SK-N-SH treated with all-trans-retinoic acid at 6 μM for 48 hours (cell line): ENCODE data around the gene HOXB13.
A peak's percentile ranks its signal among the peaks of the same experiment; 100 is the strongest.

Source experiments
- ATAC-seq: fragments of 200-7000 bp; cut with Tn5 transposase; 3 replicates; pipeline ENCODE4 v1.9.1; 2020; ENCODE audit warnings: mild to moderate bottlenecking, moderate library complexity
- ARNTL ChIP-seq: fragments of 450-650 bp; formaldehyde crosslinking; IDR thresholded peaks from 2 replicates; pipeline ENCODE4 v1.5.0; 2020; ENCODE audit warnings: low read depth, mild to moderate bottlenecking, moderate library complexity, borderline replicate concordance
- BACH2 ChIP-seq: fragments of 250-450 bp; sonication (Bioruptor Pico); IDR thresholded peaks from 2 replicates; pipeline ENCODE4 v1.9.0; 2021; ENCODE audit warnings: mild to moderate bottlenecking, borderline replicate concordance
- CREB5 ChIP-seq: fragments of 250-450 bp; sonication (Bioruptor Pico); IDR thresholded peaks from 2 replicates; pipeline ENCODE4 v1.5.1; 2020; ENCODE audit warnings: low read depth, mild to moderate bottlenecking, moderate library complexity
- CSDC2 ChIP-seq: fragments of 250-450 bp; sonication (Bioruptor Pico); IDR thresholded peaks from 2 replicates; pipeline ENCODE4 v1.5.0; 2020; ENCODE audit warnings: mild to moderate bottlenecking, moderate library complexity
- CSRNP3 ChIP-seq: fragments of 250-450 bp; sonication (Bioruptor Pico); IDR thresholded peaks from 2 replicates; pipeline ENCODE4 v1.5.1; 2021; ENCODE audit warnings: mild to moderate bottlenecking, moderate library complexity
- ESRRG ChIP-seq: fragments of 250-450 bp; sonication (Bioruptor Pico); IDR thresholded peaks from 2 replicates; pipeline ENCODE4 v1.6.1; 2021; ENCODE audit warnings: mild to moderate bottlenecking
- GLIS3 ChIP-seq: fragments of 250-450 bp; sonication (Bioruptor Pico); IDR thresholded peaks from 2 replicates; pipeline ENCODE4 v1.5.0; 2020; ENCODE audit warnings: mild to moderate bottlenecking, moderate library complexity
- ISL1 ChIP-seq: fragments of 250-450 bp; sonication (Bioruptor Pico); IDR thresholded peaks from 2 replicates; pipeline ENCODE4 v2.1.2; 2022; ENCODE audit warnings: mild to moderate bottlenecking, moderate library complexity
- OSR1 ChIP-seq: fragments of 250-450 bp; sonication (Bioruptor Pico); IDR thresholded peaks from 2 replicates; pipeline ENCODE4 v1.8.0; 2022; ENCODE audit warnings: moderate library complexity, mild to moderate bottlenecking, inconsistent platforms
- POU6F1 ChIP-seq: fragments of 250-450 bp; sonication (Bioruptor Pico); IDR thresholded peaks from 2 replicates; pipeline ENCODE4 v1.8.0; 2021; ENCODE audit warnings: low read depth, mild to moderate bottlenecking, moderate library complexity, borderline replicate concordance
- PPARA ChIP-seq: fragments of 250-450 bp; sonication (Bioruptor Pico); IDR thresholded peaks from 2 replicates; pipeline ENCODE4 v1.5.0; 2020; ENCODE audit warnings: mild to moderate bottlenecking, borderline replicate concordance
- RARB ChIP-seq: fragments of 250-450 bp; sonication (Bioruptor Pico); IDR thresholded peaks from 2 replicates; pipeline ENCODE4 v1.8.0; 2021; ENCODE audit warnings: mild to moderate bottlenecking, moderate library complexity
- SNAI2 ChIP-seq: fragments of 250-450 bp; sonication (Bioruptor Pico); IDR thresholded peaks from 2 replicates; pipeline ENCODE4 v1.5.0; 2020; ENCODE audit warnings: mild to moderate bottlenecking, moderate library complexity
- TCF4 ChIP-seq: fragments of 250-450 bp; sonication (Bioruptor Pico); IDR thresholded peaks from 2 replicates; pipeline ENCODE4 v1.8.0; 2021; ENCODE audit warnings: mild to moderate bottlenecking, moderate library complexity, borderline replicate concordance
- TSHZ2 ChIP-seq: fragments of 250-450 bp; sonication (Bioruptor Pico); IDR thresholded peaks from 2 replicates; pipeline ENCODE4 v1.5.0; 2020; ENCODE audit warnings: mild to moderate bottlenecking, moderate library complexity
- ZFP3 ChIP-seq: fragments of 250-450 bp; sonication (Bioruptor Pico); IDR thresholded peaks from 2 replicates; pipeline ENCODE4 v1.5.0; 2020; ENCODE audit warnings: mild to moderate bottlenecking, moderate library complexity
- ZFP30 ChIP-seq: fragments of 450-650 bp; formaldehyde crosslinking; IDR thresholded peaks from 2 replicates; pipeline ENCODE4 v1.5.0; 2022; ENCODE audit warnings: mild to moderate bottlenecking, moderate library complexity
- ZNF565 ChIP-seq: fragments of 450-650 bp; formaldehyde crosslinking; conservative IDR thresholded peaks from 2 replicates; pipeline ENCODE4 v1.5.0; 2020; ENCODE audit warnings: low read depth, mild to moderate bottlenecking, moderate library complexity
- ZNF8 ChIP-seq: fragments of 450-650 bp; formaldehyde crosslinking; IDR thresholded peaks from 2 replicates; pipeline ENCODE4 v1.5.0; 2020; ENCODE audit warnings: mild to moderate bottlenecking, moderate library complexity

Gene HOXB13

GRCh38 chr17:48754500-48755261 lies 26.1 kb upstream of the HOXB13 start:
- no peak for TF ChIP-seq TCF4 (CRISPR knock-in tag)
- peak; percentile 5; the same call in 2 of the 3 replicates for ATAC-seq

GRCh38 chr17:48753794-48754499 lies 25.4 kb upstream of the HOXB13 start:
- TF ChIP-seq ARNTL (CRISPR knock-in tag) (no peak), ISL1 (CRISPR knock-in tag) (no peak)
- TF ChIP-seq, all 23 proteins: peak for 0
- ATAC-seq: peak; percentile 6; the same call in 2 of the 3 replicates

GRCh38 chr17:48752399-48753288 lies 24.1 kb upstream of the HOXB13 start:
- TF ChIP-seq OSR1 (CRISPR knock-in tag): no peak
- TF ChIP-seq PPARA (CRISPR knock-in tag): no peak
- no peak for TF ChIP-seq BACH2 (CRISPR knock-in tag)
- TF ChIP-seq TCF4 (CRISPR knock-in tag): no peak
- TF ChIP-seq ZNF8 (CRISPR knock-in tag): no peak
- TF ChIP-seq SNAI2 (CRISPR knock-in tag): no peak
- TF ChIP-seq ISL1 (CRISPR knock-in tag): no peak
- no peak for ATAC-seq

GRCh38 chr17:48751733-48752398 lies 23.3 kb upstream of the HOXB13 start:
- TF ChIP-seq POU6F1 (CRISPR knock-in tag): no peak
- no peak for TF ChIP-seq GLIS3
- no peak for TF ChIP-seq TSHZ2
- no peak for TF ChIP-seq ESRRG (CRISPR knock-in tag)
- TF ChIP-seq ZFP3 (CRISPR knock-in tag): no peak
- TF ChIP-seq RARB (CRISPR knock-in tag): no peak
- no peak for TF ChIP-seq ZFP30 (CRISPR knock-in tag)
- TF ChIP-seq ZNF8 (CRISPR knock-in tag): no peak
- no peak for TF ChIP-seq SNAI2 (CRISPR knock-in tag)
- TF ChIP-seq CSRNP3 (CRISPR knock-in tag): no peak

GRCh38 chr17:48751172-48751571 lies 22.6 kb upstream of the HOXB13 start:
- ATAC-seq: peak; percentile 6; the same call in 2 of the 3 replicates
- TF ChIP-seq TSHZ2: no peak
- no peak for TF ChIP-seq ZNF565
- TF ChIP-seq ZNF8 (CRISPR knock-in tag): no peak
- no peak for TF ChIP-seq BACH2 (CRISPR knock-in tag)
- no peak for TF ChIP-seq CSDC2 (CRISPR knock-in tag)
- no peak for TF ChIP-seq OSR1 (CRISPR knock-in tag)
- TF ChIP-seq ZFP3 (CRISPR knock-in tag): no peak
- TF ChIP-seq CREB5: no peak
- no peak for TF ChIP-seq GLIS3
- no peak for TF ChIP-seq ESRRG (CRISPR knock-in tag)

More at GRCh38 chr17:48751733-48752398, 23.3 kb upstream of the HOXB13 start:
- ATAC-seq: no peak
